HG03469 (cell line): ENCODE measurements around the gene NOTCH4.

Source experiments
- ATAC-seq: cut with Tn5 transposase; IDR thresholded peaks from one replicate; pipeline ENCODE4 v1.9.1; 2021; ENCODE audit warnings: mild to moderate bottlenecking, moderate library complexity, moderate number of reproducible peaks; ENCODE audit not compliant: unreplicated experiment

Gene NOTCH4

GRCh38 chr6:32167761-32168262 is 56.1 kb downstream of the NOTCH4 start:
- ATAC-seq = no peak

GRCh38 chr6:32167154-32167760 is 56.6 kb downstream of the NOTCH4 start:
- ATAC-seq = no peak

GRCh38 chr6:32166411-32167061 is 57.3 kb downstream of the NOTCH4 start:
- ATAC-seq = no peak

GRCh38 chr6:32164295-32164694 is 59.6 kb downstream of the NOTCH4 start, which contains the start of gene EGFL8:
EGFL8 (plus strand) TSS chr6:32164595; CDS start chr6:32166166, 1,571 bp downstream.
- ATAC-seq = no peak

GRCh38 chr6:32163559-32164258 is 60.2 kb downstream of the NOTCH4 start:
- no peak for ATAC-seq

GRCh38 chr6:32158052-32158451 is 65.8 kb downstream of the NOTCH4 start:
- no peak for ATAC-seq

GRCh38 chr6:32156891-32157290 is 67.0 kb downstream of the NOTCH4 start:
- no peak for ATAC-seq

GRCh38 chr6:32154514-32155161 is 69.2 kb downstream of the NOTCH4 start:
- ATAC-seq = no peak

- no peak for ATAC-seq
These were observed 70.0 kb downstream of the NOTCH4 start, which contains the start of gene PPT2 for GRCh38 chr6:32153564-32154513. PPT2 (plus strand) TSS chr6:32154141; CDS start chr6:32154595, 454 bp downstream.

- ATAC-seq = no peak
These were observed 70.9 kb downstream of the NOTCH4 start for GRCh38 chr6:32152769-32153563.

- ATAC-seq = no peak
These were observed 71.8 kb downstream of the NOTCH4 start, which contains the start of gene PRRT1 for GRCh38 chr6:32151863-32152768. PRRT1 (minus strand) TSS chr6:32151939; CDS start chr6:32151827, 112 bp downstream.

GRCh38 chr6:32151181-32151862 is 72.5 kb downstream of the NOTCH4 start:
- ATAC-seq = no peak

- ATAC-seq = no peak
These were observed 73.7 kb downstream of the NOTCH4 start for GRCh38 chr6:32149932-32150870.

- no peak for ATAC-seq
These were observed 74.6 kb downstream of the NOTCH4 start for GRCh38 chr6:32149092-32149755.

- no peak for ATAC-seq
These were observed 75.4 kb downstream of the NOTCH4 start for GRCh38 chr6:32148289-32149091.
